Inferior parietal cortex (tissue), 1 donor: Measurements from ENCODE around the gene DAPK3.

Experiments
- DNase-seq: peaks from one replicate; pipeline ENCODE4 v3.0.0-alpha.2; 2016; ENCODE audit errors: extremely low spot score

Gene DAPK3

DNA sequence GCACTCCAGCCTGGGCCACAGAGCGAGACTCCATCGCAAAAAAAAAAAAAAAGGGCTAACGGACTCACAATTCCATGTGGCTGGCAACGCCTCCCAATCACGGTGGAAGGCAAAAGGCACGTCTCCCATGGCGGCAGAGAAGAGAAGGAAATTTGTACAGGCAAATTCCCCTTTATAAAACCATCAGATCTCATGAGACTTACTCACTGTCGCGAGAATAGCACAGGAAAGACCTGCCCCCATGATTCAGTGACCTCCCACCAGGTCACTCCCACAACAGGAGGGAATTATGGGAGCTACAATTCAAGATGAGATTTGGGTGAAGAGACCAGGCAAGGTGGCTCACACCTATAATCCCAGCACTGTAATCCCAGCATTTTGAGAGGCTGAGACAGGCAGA lies 56.7 kb downstream of the DAPK3 start:
- DNase-seq, result no peak

DNA sequence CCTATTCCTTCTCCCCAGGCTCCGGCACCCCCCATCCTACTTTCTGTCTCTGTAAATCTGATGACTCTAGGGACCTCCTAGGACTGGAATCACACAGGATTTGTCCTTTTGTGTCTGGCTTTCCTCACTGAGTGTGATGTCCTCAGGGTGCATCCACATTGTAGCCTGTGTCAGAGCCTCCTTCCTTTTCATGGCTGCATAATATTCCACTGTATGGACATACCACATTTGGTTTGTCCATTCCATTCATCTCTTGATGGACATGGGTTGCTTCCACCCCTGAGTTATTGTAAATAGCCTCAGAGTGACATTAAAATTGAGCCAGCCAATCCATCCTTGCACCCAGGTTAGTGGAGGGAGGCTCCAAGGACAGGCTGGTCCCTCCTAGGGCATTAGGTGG lies 60.8 kb downstream of the DAPK3 start:
- DNase-seq, result no peak
